ENCODE results near the gene TAC4.

- TF ChIP-seq EZH2 (IDR thresholded peaks at IDR 0.05; ENCODE audit: low read length) (no peak), CTCF (optimal IDR thresholded peaks at IDR 0.05 in 1 of 3, IDR thresholded peaks at IDR 0.05 in 1 of 3, conservative IDR thresholded peaks at IDR 0.05 in 1 of 3; ENCODE audit: extremely low read depth in 1 of 3, insufficient read depth in 2 of 3, low read length in 3 of 3) (no peak)
Measured at GRCh38 chr17:49875685-49876084, 27.8 kb upstream of the TAC4 start.
